ENCODE data around the gene KCNQ1.

Gene KCNQ1

GRCh38 chr11:2896047-2896446, 451.2 kb downstream of the KCNQ1 start:
- no peak for TF ChIP-seq CTCF (IDR thresholded peaks at IDR 0.05; ENCODE audit: low read depth, low read length)
- Histone ChIP-seq H3K9me3 (ENCODE audit: severe bottlenecking) (no peaks in the 10 kb centered on the region), H3K36me3 (no peaks in the 10 kb centered on the region), H3K27me3 (ENCODE audit: insufficient read depth, low read depth, severe bottlenecking) (no peaks in the 10 kb centered on the region), H3K4me3 (ENCODE audit: low read depth, low read length) (no peak overlapping the region), H3K27ac (no peak overlapping the region)
- DNase-seq = no peak

- no peak overlapping the region for H3K27ac ChIP-seq
Measured at GRCh38 chr11:2897048-2897447, 452.2 kb downstream of the KCNQ1 start.

GRCh38 chr11:2898366-2899079, 453.7 kb downstream of the KCNQ1 start:
- Histone ChIP-seq H3K27ac (no peak overlapping the region), H3K4me3 (ENCODE audit: low read depth, low read length) (no peak overlapping the region)
- no peak for DNase-seq

More at GRCh38 chr11:2897048-2897447, 452.2 kb downstream of the KCNQ1 start:
- Histone ChIP-seq H3K27me3 (ENCODE audit: insufficient read depth, low read depth, severe bottlenecking) (no peaks in the 10 kb centered on the region), H3K4me3 (ENCODE audit: low read depth, low read length) (no peak overlapping the region), H3K9me3 (ENCODE audit: severe bottlenecking) (no peaks in the 10 kb centered on the region), H3K36me3 (no peaks in the 10 kb centered on the region)
- no peak for DNase-seq
- no peak for TF ChIP-seq CTCF (IDR thresholded peaks at IDR 0.05; ENCODE audit: low read depth, low read length)

More at GRCh38 chr11:2898366-2899079, 453.7 kb downstream of the KCNQ1 start:
- no peaks in the 10 kb centered on the region for H3K9me3 ChIP-seq (ENCODE audit: severe bottlenecking)
- TF ChIP-seq CTCF (IDR thresholded peaks at IDR 0.05; ENCODE audit: low read depth, low read length) = no peak
- H3K36me3 ChIP-seq = no peaks in the 10 kb centered on the region
- H3K27me3 ChIP-seq (ENCODE audit: insufficient read depth, low read depth, severe bottlenecking) = no peaks in the 10 kb centered on the region
